Thyroid gland (tissue), 4 donors: Measurements from ENCODE around the gene FNDC7. TPM values are rescaled to one million over a fixed set of nuclear protein-coding genes. Genes with fewer than 3 reads are reported as not detected.
A peak's percentile ranks its signal among the peaks of the same experiment; 100 is the strongest.

ENCODE experiments used
- DNase-seq, 2 donors: peaks; one replicate each; pipeline ENCODE4 v3.0.0-alpha.2; 2019
- H3K27ac ChIP-seq, 3 donors: fragments of 200-600 bp; sonication (generic); 1 replicate in 2 of 3; 2 replicates in 1 of 3; pipeline ENCODE4 v1.5.1; 2016 to 2019; ENCODE audit warnings: mild to moderate bottlenecking in 1 of 3, moderate library complexity in 1 of 3
- H3K27me3 ChIP-seq: fragments of 200-600 bp; sonication (generic); one replicate; pipeline ENCODE4 v1.5.1; 2019
- H3K36me3 ChIP-seq, 2 donors: fragments of 200-600 bp; sonication (generic); one replicate each; pipeline ENCODE4 v1.5.1; 2016 to 2019
- H3K4me1 ChIP-seq, 2 donors: fragments of 200-600 bp; sonication (generic); one replicate each; pipeline ENCODE4 v1.5.1; 2017 to 2019
- H3K4me3 ChIP-seq, 3 donors: fragments of 200-600 bp; sonication (generic); replicated peaks in 1 of 3; 1 replicate in 2 of 3; 2 replicates in 1 of 3; pipeline ENCODE4 v1.5.1; 2016; ENCODE audit warnings: mild to moderate bottlenecking in 1 of 3
- H3K9me3 ChIP-seq: fragments of 200-600 bp; sonication (generic); one replicate; pipeline ENCODE4 v1.5.1; 2017
- POLR2A ChIP-seq, 2 donors: fragments of 450-650 bp; IDR thresholded peaks; one replicate each; pipeline ENCODE4 v1.6.1; 2017; ENCODE audit warnings: antibody characterized with exemption in 2 of 2, mild to moderate bottlenecking in 2 of 2, moderate library complexity in 1 of 2
- WGBS, 2 donors: methylation state at CpG; one replicate each; pipeline ENCODE4 v1.1.5; 2017; 5-methylcytosine and 5-hydroxymethylcytosine counted together
- intact Hi-C: fragments of 100-400 bp; cut with DNase I; formaldehyde crosslinking; loops from one replicate; pipeline ENCODE4 v1.15.1; 2023
- total RNA-seq, 4 donors: library from RNA; depleted of rRNA; stranded (reverse); fragments of >200 nt; gene quantifications; one replicate each; pipeline ENCODE4 v1.2.3, GENCODE V29; 2016
- TF ChIP-seq, protein P1 (sequence below), 6 experiments: fragments of 200-600 bp in 3 of 6; fragments of 450-650 bp in 3 of 6; sonication (generic) in 3 of 6; IDR thresholded peaks; one replicate each; pipeline ENCODE4 v1.5.1; 2016 to 2019; ENCODE audit warnings: antibody characterized with exemption in 6 of 6, mild to moderate bottlenecking in 2 of 6, inconsistent platforms in 1 of 6, moderate library complexity in 1 of 6

FNDC7 gene
- total RNA-seq, 4 donors from 2014 or later, result not detected

DNA sequence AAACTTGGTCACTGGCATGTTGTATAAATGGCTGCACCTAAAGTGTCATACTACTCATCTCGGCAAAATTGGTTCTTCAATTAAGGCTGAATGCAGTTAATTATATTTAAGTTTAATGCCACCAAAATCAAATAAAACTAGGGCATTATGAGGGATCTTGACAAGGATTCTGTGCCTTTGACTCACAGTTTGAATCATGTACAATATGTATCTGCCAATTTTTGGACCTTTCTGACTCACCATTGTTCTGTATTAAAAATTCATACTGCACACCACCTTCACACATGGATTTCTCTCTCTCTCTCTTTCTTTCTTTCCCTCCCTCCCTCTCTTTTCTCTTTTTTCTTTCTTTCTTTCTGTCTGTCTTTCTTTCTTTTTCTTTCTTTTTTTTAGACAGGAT is 19.7 kb downstream of the FNDC7 start:
- Histone ChIP-seq H3K27me3 (no peaks in the 10 kb centered on the region), H3K36me3 (no peaks in the 10 kb centered on the region), H3K27ac (no peak overlapping the region), H3K4me1 (no peaks in the 10 kb centered on the region), H3K9me3 (no peaks in the 10 kb centered on the region), H3K4me3 (no peak overlapping the region)
- DNase-seq, result no peak
- TF ChIP-seq POLR2A (IDR thresholded peaks at IDR 0.05), result no peak
- TF ChIP-seq, protein P1, sequence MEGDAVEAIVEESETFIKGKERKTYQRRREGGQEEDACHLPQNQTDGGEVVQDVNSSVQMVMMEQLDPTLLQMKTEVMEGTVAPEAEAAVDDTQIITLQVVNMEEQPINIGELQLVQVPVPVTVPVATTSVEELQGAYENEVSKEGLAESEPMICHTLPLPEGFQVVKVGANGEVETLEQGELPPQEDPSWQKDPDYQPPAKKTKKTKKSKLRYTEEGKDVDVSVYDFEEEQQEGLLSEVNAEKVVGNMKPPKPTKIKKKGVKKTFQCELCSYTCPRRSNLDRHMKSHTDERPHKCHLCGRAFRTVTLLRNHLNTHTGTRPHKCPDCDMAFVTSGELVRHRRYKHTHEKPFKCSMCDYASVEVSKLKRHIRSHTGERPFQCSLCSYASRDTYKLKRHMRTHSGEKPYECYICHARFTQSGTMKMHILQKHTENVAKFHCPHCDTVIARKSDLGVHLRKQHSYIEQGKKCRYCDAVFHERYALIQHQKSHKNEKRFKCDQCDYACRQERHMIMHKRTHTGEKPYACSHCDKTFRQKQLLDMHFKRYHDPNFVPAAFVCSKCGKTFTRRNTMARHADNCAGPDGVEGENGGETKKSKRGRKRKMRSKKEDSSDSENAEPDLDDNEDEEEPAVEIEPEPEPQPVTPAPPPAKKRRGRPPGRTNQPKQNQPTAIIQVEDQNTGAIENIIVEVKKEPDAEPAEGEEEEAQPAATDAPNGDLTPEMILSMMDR (IDR thresholded peaks at IDR 0.05), result no peak
- intact Hi-C loops, result no loop called here
- 97% methylated on average over 1 of the region's 1 CpG for WGBS, 2 donors

DNA sequence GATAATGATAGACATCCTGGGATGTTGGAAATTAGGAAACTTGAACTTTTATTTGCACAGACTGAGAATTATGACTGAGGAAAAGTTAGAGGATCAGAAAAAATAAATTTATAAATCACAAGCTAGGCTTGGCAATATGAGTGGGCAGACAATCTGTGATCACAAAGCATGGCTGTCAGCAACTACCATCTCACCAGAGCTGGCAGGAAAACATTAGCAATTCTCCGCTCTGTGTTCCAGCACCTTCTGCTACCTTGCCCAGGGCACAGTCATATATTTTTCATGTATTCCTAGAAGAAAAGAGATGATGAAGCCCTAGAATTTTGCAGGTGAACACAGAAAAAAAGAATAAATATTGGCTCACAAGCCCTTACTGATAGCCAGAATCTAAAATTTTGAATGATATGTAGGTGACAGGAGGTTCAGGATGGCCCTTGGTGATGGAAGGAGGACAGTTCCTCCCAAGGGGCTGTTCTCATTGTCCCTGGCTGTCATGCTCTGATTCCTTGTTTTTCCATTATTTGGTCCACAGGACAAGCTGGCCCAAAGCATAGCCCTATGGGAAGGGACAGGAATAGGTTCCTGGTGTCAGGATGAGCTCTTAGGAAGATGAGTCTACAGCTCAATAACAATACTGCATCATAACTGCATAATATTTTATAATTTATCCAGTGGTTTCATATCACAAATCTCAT is 21.6 kb downstream of the FNDC7 start:
- Histone ChIP-seq H3K27me3 (no peaks in the 10 kb centered on the region), H3K36me3 (no peaks in the 10 kb centered on the region), H3K4me3 (no peak overlapping the region), H3K27ac (no peak overlapping the region), H3K9me3 (no peaks in the 10 kb centered on the region), H3K4me1 (no peaks in the 10 kb centered on the region)
- DNase-seq, result no peak
- intact Hi-C loops, result no loop called here
- WGBS, 2 donors, result 97% methylated on average over 1 of the region's 1 CpG
- no peak for TF ChIP-seq POLR2A (IDR thresholded peaks at IDR 0.05)
- TF ChIP-seq, protein P1 (IDR thresholded peaks at IDR 0.05), result no peak

DNA sequence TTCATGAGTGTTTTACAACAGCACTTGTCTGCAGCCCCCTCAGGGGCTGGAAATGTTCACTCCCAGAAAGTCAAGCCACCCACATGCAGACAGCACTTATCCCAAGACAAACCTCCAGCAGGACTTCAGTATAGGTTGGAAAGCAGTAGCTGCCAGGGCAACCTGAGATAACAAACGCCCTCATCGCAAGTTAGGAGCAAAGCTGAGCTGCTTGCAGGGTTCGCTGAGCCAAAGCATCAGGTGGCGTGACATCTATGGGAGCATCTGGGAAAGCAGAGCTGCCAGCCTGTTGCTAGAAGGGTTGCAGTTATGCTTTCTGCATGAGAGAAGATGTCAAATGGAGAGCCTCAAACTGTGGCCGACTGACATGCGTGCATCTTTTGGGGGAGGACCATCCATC is 29.5 kb downstream of the FNDC7 start:
- no peak for TF ChIP-seq POLR2A (IDR thresholded peaks at IDR 0.05)
- TF ChIP-seq, protein P1 (IDR thresholded peaks at IDR 0.05), result no peak
- intact Hi-C loops, result no loop called here

DNA sequence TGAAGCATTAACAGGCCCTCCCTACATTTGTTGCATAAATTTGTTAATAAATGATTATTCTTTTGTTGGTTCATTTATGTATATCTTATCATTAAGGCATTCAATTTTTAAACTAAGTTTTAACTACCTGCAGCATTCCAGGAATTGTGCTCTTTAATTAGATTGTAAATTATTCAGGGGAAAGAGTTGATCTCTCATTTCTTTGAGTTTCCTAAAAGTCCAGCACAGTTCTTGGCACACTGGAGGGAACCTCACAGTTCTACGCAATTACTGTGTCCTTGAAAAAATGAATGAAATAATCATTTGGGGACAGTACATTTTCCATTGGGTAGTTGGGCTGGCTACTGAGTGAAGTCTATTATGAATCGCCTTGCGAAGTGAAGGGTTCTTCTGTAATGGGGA is 33.3 kb downstream of the FNDC7 start:
- peaks cover 13 to 19% of the 10 kb centered on the region in 2 donors for H3K4me1 ChIP-seq
- no peak for DNase-seq
- no peaks in the 10 kb centered on the region for H3K9me3 ChIP-seq
- no peak overlapping the region for H3K4me3 ChIP-seq
- intact Hi-C loops, result loop anchor here (2.0 kb wide), 1 partner anchor 53 kb away; the partner anchor contains the start of gene PRPF38B
- no peaks in the 10 kb centered on the region for H3K36me3 ChIP-seq
- no peaks in the 10 kb centered on the region for H3K27me3 ChIP-seq
- WGBS, 2 donors, result 25 to 39% methylated on average over 3 of the region's 3 CpGs
- H3K27ac ChIP-seq, result peak overlapping the region in 2 of 3 donors; percentile 94 to 95
- TF ChIP-seq POLR2A (IDR thresholded peaks at IDR 0.05), result no peak
- TF ChIP-seq, protein P1 (IDR thresholded peaks at IDR 0.05), result no peak

More for the DNA sequence above, 29.5 kb downstream of the FNDC7 start:
- Histone ChIP-seq H3K36me3 (no peaks in the 10 kb centered on the region), H3K4me1 (no peaks in the 10 kb centered on the region), H3K27ac (no peak overlapping the region), H3K27me3 (no peaks in the 10 kb centered on the region), H3K9me3 (no peaks in the 10 kb centered on the region), H3K4me3 (no peak overlapping the region)
- DNase-seq, result no peak
- 72 to 73% methylated on average over 6 of the region's 6 CpGs for WGBS, 2 donors

DNA sequence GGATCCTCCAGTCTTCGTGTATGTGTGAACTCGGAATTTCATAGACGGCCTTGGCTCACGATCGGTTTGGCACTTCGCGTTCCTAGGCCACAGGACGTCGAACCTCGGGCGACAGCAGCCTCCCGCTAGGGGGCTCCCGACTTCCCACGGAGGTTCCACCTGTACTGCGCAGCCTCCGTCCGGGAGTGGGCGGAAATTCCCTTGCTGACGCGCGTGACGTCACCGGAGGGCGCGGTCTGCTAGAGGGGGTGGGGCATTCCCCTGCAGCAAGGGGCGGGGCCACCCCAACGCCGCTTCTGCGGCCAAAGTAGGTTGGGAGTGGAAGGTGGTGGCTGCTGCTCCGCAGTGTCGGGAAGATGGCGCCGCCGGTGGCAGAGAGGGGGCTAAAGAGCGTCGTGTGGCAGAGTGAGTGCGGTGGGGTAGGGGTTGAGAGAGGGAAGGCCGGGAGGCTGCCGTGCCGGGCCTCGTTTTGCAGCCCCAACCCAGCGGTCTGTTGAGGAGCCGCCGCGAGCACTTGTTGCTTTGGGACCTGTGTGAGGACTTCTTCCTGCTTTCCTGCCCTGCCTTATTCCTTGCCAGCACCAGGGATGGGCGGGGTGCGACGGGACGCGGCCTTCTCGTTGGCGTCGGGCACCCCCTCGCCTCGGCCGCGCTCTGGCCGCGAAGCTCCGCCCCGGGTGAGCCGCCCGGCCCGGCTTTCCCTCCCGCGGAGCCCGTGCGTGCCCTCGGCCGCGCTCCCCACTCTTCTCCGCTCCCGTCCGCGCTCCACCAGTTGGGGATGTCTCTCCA is 33.9 kb downstream of the FNDC7 start, which contains the start of gene STXBP3:
STXBP3 (plus strand) TSS at position 293 of the 789 bp plus-strand sequence; CDS start at position 357, 64 bp downstream.
- Histone ChIP-seq H3K36me3 (no peaks in the 10 kb centered on the region), H3K27ac (peak within 1 kb of the TSS; percentile 94 to 95 (median 94)), H3K4me1 (peaks cover 16 to 23% of the 10 kb centered on the region in 2 donors), H3K4me3 (peak within 1 kb of the TSS; percentile 17 to 70 (median 65)), H3K9me3 (no peaks in the 10 kb centered on the region), H3K27me3 (no peaks in the 10 kb centered on the region)
- TF ChIP-seq, protein P1 (IDR thresholded peaks at IDR 0.05), result peak; percentile 71 to 95 (median 86)
- TF ChIP-seq POLR2A (IDR thresholded peaks at IDR 0.05), result peak; percentile 89 to 98
- intact Hi-C loops, result no loop called here
- 0 to 1% methylated on average over 42 to 47 of the region's 75 CpGs for WGBS, 2 donors
- DNase-seq, result peak; percentile 97 to 99
